ENCODE results near the gene ST6GAL1.

ST6GAL1 gene

DNA sequence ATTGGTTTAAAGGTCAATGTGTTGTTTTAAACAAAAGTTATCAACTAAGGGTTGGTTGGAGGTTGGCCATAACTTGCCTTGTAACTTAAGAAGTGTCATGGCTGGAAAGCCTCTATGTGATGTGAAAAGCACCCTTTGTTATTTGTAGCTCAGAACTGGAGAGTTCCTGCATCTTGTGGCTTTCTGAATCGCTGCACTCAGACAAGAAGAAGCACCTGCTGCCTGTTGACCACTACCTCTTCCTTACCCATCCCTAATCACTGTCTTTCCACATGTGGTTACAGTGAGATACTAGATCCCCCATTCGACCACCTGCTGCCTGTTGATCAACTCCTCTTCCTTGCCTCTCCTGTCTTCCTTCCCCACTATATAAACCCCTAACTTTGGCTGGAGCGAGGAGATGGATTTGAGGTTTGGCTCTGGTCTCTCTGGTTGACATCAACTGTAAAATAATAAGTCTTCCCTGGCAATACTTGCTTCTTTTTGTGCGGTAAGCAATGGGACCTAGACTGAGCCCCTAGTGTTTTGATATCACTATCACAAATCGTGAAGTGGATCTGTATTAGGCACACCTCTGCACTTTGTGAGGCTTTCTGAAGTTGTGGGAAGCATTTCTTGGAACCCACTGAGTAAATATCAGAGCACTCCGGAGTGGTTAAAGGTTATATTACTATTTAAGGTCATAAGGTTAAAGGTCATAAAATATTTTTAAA is 195.1 kb downstream of the ST6GAL1 start:
- Mint-ChIP-seq H3K4me3 (no peak overlapping the region), H3K27ac (ENCODE audit: low read depth) (no peak overlapping the region), H3K9me3 (no peaks in the 10 kb centered on the region), H3K36me3 (ENCODE audit: insufficient read depth) (no peaks in the 10 kb centered on the region), H3K4me1 (peaks cover 13% of the 10 kb centered on the region), H3K27me3 (no peaks in the 10 kb centered on the region)
- ATAC-seq (replicated peaks; ENCODE audit: extremely low read depth, poor library complexity, severe bottlenecking) (no peak), DNase-seq (ENCODE audit: low spot score in 2 of 2) (no peak)
